ENCODE results near the gene ARMH4. TPM values are rescaled to one million over a fixed set of nuclear protein-coding genes. Genes with fewer than 3 reads are reported as not detected.

The ARMH4 gene
- total RNA-seq, 1 experiment from 2014 or later = 7.8 TPM

DNA sequence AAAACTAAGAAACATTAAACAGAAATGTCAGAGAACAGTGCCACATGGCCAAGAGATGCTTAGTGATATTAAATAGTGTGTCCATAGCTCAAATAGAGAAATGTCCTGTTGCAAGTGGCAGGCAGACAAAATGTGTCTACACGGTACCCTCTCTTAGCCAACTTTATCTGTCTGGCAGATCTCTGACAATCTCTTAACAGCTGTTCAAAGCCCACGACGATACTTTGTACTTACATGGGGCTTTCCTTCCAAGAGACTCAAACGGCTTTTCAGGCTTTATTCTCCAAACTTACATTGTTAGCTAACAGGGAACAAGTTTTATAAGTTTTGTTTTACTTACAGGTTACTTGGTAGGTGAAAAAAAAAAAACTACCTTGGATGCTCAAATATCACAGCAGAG, 45.6 kb downstream of the ARMH4 start:
- Histone ChIP-seq H3K9me3 (ENCODE audit: low read depth, low read length, poor library complexity, severe bottlenecking) (no peaks in the 10 kb centered on the region), H3K27me3 (replicated peaks; ENCODE audit: insufficient read depth, low read depth, low read length, poor library complexity) (no peaks in the 10 kb centered on the region), H3K4me1 (ENCODE audit: insufficient read depth, low read length, poor library complexity, severe bottlenecking) (no peaks in the 10 kb centered on the region), H3K36me3 (ENCODE audit: insufficient read depth, low read length, poor library complexity, severe bottlenecking) (no peaks in the 10 kb centered on the region), H3K4me3 (ENCODE audit: low read depth, low read length, poor library complexity, severe bottlenecking) (no peak overlapping the region), H3K27ac (ENCODE audit: low read depth, low read length, poor library complexity, severe bottlenecking) (no peak overlapping the region)
- TF ChIP-seq, protein P1, sequence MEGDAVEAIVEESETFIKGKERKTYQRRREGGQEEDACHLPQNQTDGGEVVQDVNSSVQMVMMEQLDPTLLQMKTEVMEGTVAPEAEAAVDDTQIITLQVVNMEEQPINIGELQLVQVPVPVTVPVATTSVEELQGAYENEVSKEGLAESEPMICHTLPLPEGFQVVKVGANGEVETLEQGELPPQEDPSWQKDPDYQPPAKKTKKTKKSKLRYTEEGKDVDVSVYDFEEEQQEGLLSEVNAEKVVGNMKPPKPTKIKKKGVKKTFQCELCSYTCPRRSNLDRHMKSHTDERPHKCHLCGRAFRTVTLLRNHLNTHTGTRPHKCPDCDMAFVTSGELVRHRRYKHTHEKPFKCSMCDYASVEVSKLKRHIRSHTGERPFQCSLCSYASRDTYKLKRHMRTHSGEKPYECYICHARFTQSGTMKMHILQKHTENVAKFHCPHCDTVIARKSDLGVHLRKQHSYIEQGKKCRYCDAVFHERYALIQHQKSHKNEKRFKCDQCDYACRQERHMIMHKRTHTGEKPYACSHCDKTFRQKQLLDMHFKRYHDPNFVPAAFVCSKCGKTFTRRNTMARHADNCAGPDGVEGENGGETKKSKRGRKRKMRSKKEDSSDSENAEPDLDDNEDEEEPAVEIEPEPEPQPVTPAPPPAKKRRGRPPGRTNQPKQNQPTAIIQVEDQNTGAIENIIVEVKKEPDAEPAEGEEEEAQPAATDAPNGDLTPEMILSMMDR (conservative IDR thresholded peaks at IDR 0.05; ENCODE audit: low read depth, low read length) = no peak
- no peak for TF ChIP-seq EZH2 (IDR thresholded peaks at IDR 0.05; ENCODE audit: borderline replicate concordance, low read depth, low read length, poor library complexity, severe bottlenecking)
- intact Hi-C loops (cut with micrococcal nuclease; ENCODE audit: unreplicated experiment) = loop anchor here (5.0 to 10.0 kb wide), 4 partner anchors 148 to 531 kb away; partner anchors contain the start of genes DACT1 and TOMM20L
- BruUV-seq (replicated peaks) = no TSS peak
- ChIA-PET POLR2A (ENCODE audit: low non-redundant PET) (interaction anchor here (0.6 kb wide), 1 partner anchor 220 kb away, joined by 3 read pairs; no protein-coding TSS in a partner anchor), CTCF (interaction anchor here (0.6 kb wide), 1 partner anchor 566 kb away, joined by 3 read pairs; no protein-coding TSS in a partner anchor)
- DNase-seq (ENCODE audit: low spot score) = no peak

GRCh38 chr14:58104808-58105207, 47.2 kb downstream of the ARMH4 start:
- Histone ChIP-seq H3K4me1 (ENCODE audit: insufficient read depth, low read length, poor library complexity, severe bottlenecking) (no peaks in the 10 kb centered on the region), H3K27me3 (replicated peaks; ENCODE audit: insufficient read depth, low read depth, low read length, poor library complexity) (no peaks in the 10 kb centered on the region), H3K27ac (ENCODE audit: low read depth, low read length, poor library complexity, severe bottlenecking) (no peak overlapping the region), H3K4me3 (ENCODE audit: low read depth, low read length, poor library complexity, severe bottlenecking) (no peak overlapping the region), H3K36me3 (ENCODE audit: insufficient read depth, low read length, poor library complexity, severe bottlenecking) (no peaks in the 10 kb centered on the region), H3K9me3 (ENCODE audit: low read depth, low read length, poor library complexity, severe bottlenecking) (no peaks in the 10 kb centered on the region)
- DNase-seq (ENCODE audit: low spot score) = no peak
- no TSS peak for BruUV-seq (replicated peaks)
- no peak for TF ChIP-seq EZH2 (IDR thresholded peaks at IDR 0.05; ENCODE audit: borderline replicate concordance, low read depth, low read length, poor library complexity, severe bottlenecking)
- TF ChIP-seq, protein P1 (conservative IDR thresholded peaks at IDR 0.05; ENCODE audit: low read depth, low read length) = no peak
- POLR2A ChIA-PET (ENCODE audit: low non-redundant PET) = no interaction called here
- intact Hi-C loops (cut with micrococcal nuclease; ENCODE audit: unreplicated experiment) = loop anchor here (5.0 to 10.0 kb wide), 4 partner anchors 150 to 532 kb away; partner anchors contain the start of genes DACT1 and TOMM20L
- CTCF ChIA-PET = no interaction called here

- CTCF ChIA-PET = no interaction called here
- BruUV-seq (replicated peaks) = no TSS peak
Observed at GRCh38 chr14:58100735-58101368, 51.2 kb downstream of the ARMH4 start.

More at GRCh38 chr14:58100735-58101368, 51.2 kb downstream of the ARMH4 start:
- Histone ChIP-seq H3K4me3 (ENCODE audit: low read depth, low read length, poor library complexity, severe bottlenecking) (no peak overlapping the region), H3K27ac (ENCODE audit: low read depth, low read length, poor library complexity, severe bottlenecking) (no peak overlapping the region), H3K4me1 (ENCODE audit: insufficient read depth, low read length, poor library complexity, severe bottlenecking) (no peaks in the 10 kb centered on the region), H3K36me3 (ENCODE audit: insufficient read depth, low read length, poor library complexity, severe bottlenecking) (no peaks in the 10 kb centered on the region), H3K9me3 (ENCODE audit: low read depth, low read length, poor library complexity, severe bottlenecking) (no peaks in the 10 kb centered on the region), H3K27me3 (replicated peaks; ENCODE audit: insufficient read depth, low read depth, low read length, poor library complexity) (no peaks in the 10 kb centered on the region)
- no peak for TF ChIP-seq EZH2 (IDR thresholded peaks at IDR 0.05; ENCODE audit: borderline replicate concordance, low read depth, low read length, poor library complexity, severe bottlenecking)
- TF ChIP-seq, protein P1 (conservative IDR thresholded peaks at IDR 0.05; ENCODE audit: low read depth, low read length) = no peak
- DNase-seq (ENCODE audit: low spot score) = no peak
- intact Hi-C loops (cut with micrococcal nuclease; ENCODE audit: unreplicated experiment) = loop anchor here (10.0 kb wide), 1 partner anchor 154 kb away; no protein-coding TSS in a partner anchor
- POLR2A ChIA-PET (ENCODE audit: low non-redundant PET) = no interaction called here
